ENCODE results near the gene DMBT1.

DMBT1 gene

GRCh38 chr10:122543676-122544445 lies 16.7 kb upstream of the DMBT1 start:
- DNase-seq (ENCODE audit: extremely low spot score) = no peak
- TF ChIP-seq FOXK2 (IDR thresholded peaks at IDR 0.05) (no peak), BHLHE40 (IDR thresholded peaks at IDR 0.05; ENCODE audit: borderline replicate concordance) (no peak), L3MBTL2 (conservative IDR thresholded peaks at IDR 0.05) (no peak), ARNT (IDR thresholded peaks at IDR 0.05) (no peak), SP1 (IDR thresholded peaks at IDR 0.05) (no peak), HDGF (IDR thresholded peaks at IDR 0.05; ENCODE audit: borderline replicate concordance) (no peak), LEF1 (IDR thresholded peaks at IDR 0.05; ENCODE audit: borderline replicate concordance) (no peak), TARDBP (IDR thresholded peaks at IDR 0.05) (no peak), SUZ12 (IDR thresholded peaks at IDR 0.05) (no peak), FOXA1 (IDR thresholded peaks at IDR 0.05) (no peak), FOXM1 (IDR thresholded peaks at IDR 0.05; ENCODE audit: borderline replicate concordance) (no peak), ZNF384 (IDR thresholded peaks at IDR 0.05) (no peak), ELF4 (IDR thresholded peaks at IDR 0.05) (no peak), NFRKB (IDR thresholded peaks at IDR 0.05) (no peak)
- TF ChIP-seq, protein P1, sequence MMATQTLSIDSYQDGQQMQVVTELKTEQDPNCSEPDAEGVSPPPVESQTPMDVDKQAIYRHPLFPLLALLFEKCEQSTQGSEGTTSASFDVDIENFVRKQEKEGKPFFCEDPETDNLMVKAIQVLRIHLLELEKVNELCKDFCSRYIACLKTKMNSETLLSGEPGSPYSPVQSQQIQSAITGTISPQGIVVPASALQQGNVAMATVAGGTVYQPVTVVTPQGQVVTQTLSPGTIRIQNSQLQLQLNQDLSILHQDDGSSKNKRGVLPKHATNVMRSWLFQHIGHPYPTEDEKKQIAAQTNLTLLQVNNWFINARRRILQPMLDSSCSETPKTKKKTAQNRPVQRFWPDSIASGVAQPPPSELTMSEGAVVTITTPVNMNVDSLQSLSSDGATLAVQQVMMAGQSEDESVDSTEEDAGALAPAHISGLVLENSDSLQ (IDR thresholded peaks at IDR 0.05) = no peak
- CTCF ChIA-PET = no interaction called here
- POLR2A ChIA-PET = no interaction called here

- CTCF ChIA-PET = no interaction called here
- TF ChIP-seq SUZ12 (IDR thresholded peaks at IDR 0.05) (no peak), LEF1 (IDR thresholded peaks at IDR 0.05; ENCODE audit: borderline replicate concordance) (no peak), BHLHE40 (IDR thresholded peaks at IDR 0.05; ENCODE audit: borderline replicate concordance) (no peak), HDGF (IDR thresholded peaks at IDR 0.05; ENCODE audit: borderline replicate concordance) (no peak)
- DNase-seq (ENCODE audit: extremely low spot score) = no peak
- POLR2A ChIA-PET = no interaction called here
Observed at GRCh38 chr10:122544493-122544892, 16.1 kb upstream of the DMBT1 start.

DNA sequence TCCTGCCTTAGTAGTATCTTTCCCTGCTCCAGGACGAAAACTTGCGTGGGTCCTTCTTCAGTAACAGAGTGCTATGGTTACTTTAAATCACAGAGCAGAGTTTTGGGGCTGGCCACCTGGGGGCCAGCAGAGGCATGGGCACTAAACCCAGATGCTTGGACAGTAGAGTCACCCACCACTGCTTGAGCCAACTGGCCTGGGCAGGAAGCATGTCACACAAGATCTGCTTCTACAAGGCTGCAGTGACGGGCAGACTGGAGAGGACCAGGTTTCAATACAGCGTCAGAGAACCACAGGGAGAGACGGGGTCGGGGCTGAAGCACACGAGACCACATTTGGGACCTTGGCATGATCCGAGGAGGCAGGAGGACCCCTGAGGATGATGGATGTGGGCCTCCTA lies 14.3 kb upstream of the DMBT1 start:
- DNase-seq (ENCODE audit: extremely low spot score) = no peak
- ChIA-PET POLR2A (no interaction called here), CTCF (no interaction called here)
- TF ChIP-seq TARDBP (IDR thresholded peaks at IDR 0.05) (no peak), NFRKB (IDR thresholded peaks at IDR 0.05) (no peak), HDGF (IDR thresholded peaks at IDR 0.05; ENCODE audit: borderline replicate concordance) (no peak), FOXA1 (IDR thresholded peaks at IDR 0.05) (no peak), ARNT (IDR thresholded peaks at IDR 0.05) (no peak), LEF1 (IDR thresholded peaks at IDR 0.05; ENCODE audit: borderline replicate concordance) (no peak), ZNF384 (IDR thresholded peaks at IDR 0.05) (no peak), SP1 (IDR thresholded peaks at IDR 0.05) (no peak), L3MBTL2 (conservative IDR thresholded peaks at IDR 0.05) (no peak), ELF4 (IDR thresholded peaks at IDR 0.05) (no peak), SUZ12 (IDR thresholded peaks at IDR 0.05) (no peak), CTBP1 (IDR thresholded peaks at IDR 0.05; ENCODE audit: borderline replicate concordance) (no peak), BHLHE40 (IDR thresholded peaks at IDR 0.05; ENCODE audit: borderline replicate concordance) (no peak), FOXM1 (IDR thresholded peaks at IDR 0.05; ENCODE audit: borderline replicate concordance) (no peak), FOXK2 (IDR thresholded peaks at IDR 0.05) (no peak)
- TF ChIP-seq, protein P1 (IDR thresholded peaks at IDR 0.05) = no peak

- ChIA-PET POLR2A (no interaction called here), CTCF (no interaction called here)
- TF ChIP-seq SP1 (IDR thresholded peaks at IDR 0.05) (no peak), L3MBTL2 (conservative IDR thresholded peaks at IDR 0.05) (no peak), FOXM1 (IDR thresholded peaks at IDR 0.05; ENCODE audit: borderline replicate concordance) (no peak), BHLHE40 (IDR thresholded peaks at IDR 0.05; ENCODE audit: borderline replicate concordance) (no peak), TARDBP (IDR thresholded peaks at IDR 0.05) (no peak), ARNT (IDR thresholded peaks at IDR 0.05) (no peak)
- DNase-seq (ENCODE audit: extremely low spot score) = no peak
Observed at GRCh38 chr10:122548407-122549085, 12.0 kb upstream of the DMBT1 start.

GRCh38 chr10:122549636-122550035 lies 10.9 kb upstream of the DMBT1 start:
- POLR2A ChIA-PET = no interaction called here
- DNase-seq (ENCODE audit: extremely low spot score) = no peak
- no peak for TF ChIP-seq FOXA1 (IDR thresholded peaks at IDR 0.05)
- TF ChIP-seq LEF1 (IDR thresholded peaks at IDR 0.05; ENCODE audit: borderline replicate concordance) = no peak
- no peak for TF ChIP-seq L3MBTL2 (conservative IDR thresholded peaks at IDR 0.05)
- TF ChIP-seq SP1 (IDR thresholded peaks at IDR 0.05) = no peak
- no peak for TF ChIP-seq HDGF (IDR thresholded peaks at IDR 0.05; ENCODE audit: borderline replicate concordance)
- TF ChIP-seq ZNF384 (IDR thresholded peaks at IDR 0.05) = no peak
- TF ChIP-seq FOXK2 (IDR thresholded peaks at IDR 0.05) = no peak
- no peak for TF ChIP-seq CTBP1 (IDR thresholded peaks at IDR 0.05; ENCODE audit: borderline replicate concordance)
- TF ChIP-seq ARNT (IDR thresholded peaks at IDR 0.05) = no peak
- no peak for TF ChIP-seq ELF4 (IDR thresholded peaks at IDR 0.05)
- no peak for TF ChIP-seq SUZ12 (IDR thresholded peaks at IDR 0.05)
- TF ChIP-seq BHLHE40 (IDR thresholded peaks at IDR 0.05; ENCODE audit: borderline replicate concordance) = no peak
- no peak for TF ChIP-seq NFRKB (IDR thresholded peaks at IDR 0.05)
- TF ChIP-seq FOXM1 (IDR thresholded peaks at IDR 0.05; ENCODE audit: borderline replicate concordance) = no peak
- TF ChIP-seq TARDBP (IDR thresholded peaks at IDR 0.05) = no peak
- TF ChIP-seq, protein P1 (IDR thresholded peaks at IDR 0.05) = no peak
- CTCF ChIA-PET = no interaction called here

DNA sequence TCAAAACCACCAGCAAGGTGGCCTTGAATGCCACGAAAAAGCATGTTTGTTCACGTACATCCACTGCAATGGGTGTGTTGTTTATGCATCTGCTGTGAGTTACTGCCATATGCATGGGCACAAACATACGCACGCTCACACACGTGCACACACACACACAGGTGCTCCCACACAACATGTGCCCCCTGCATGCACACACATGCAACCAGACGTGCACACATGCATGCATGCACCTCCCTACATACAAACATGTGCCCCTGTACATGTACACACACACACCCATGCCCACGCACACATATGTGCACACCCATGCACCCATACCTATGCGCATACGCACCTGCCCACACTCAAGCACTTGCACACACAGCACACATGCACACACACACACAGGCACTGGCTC lies 10.1 kb upstream of the DMBT1 start:
- ChIA-PET POLR2A (no interaction called here), CTCF (no interaction called here)
- DNase-seq (ENCODE audit: extremely low spot score) = no peak
- TF ChIP-seq SUZ12 (IDR thresholded peaks at IDR 0.05) (no peak), ARNT (IDR thresholded peaks at IDR 0.05) (no peak), TARDBP (IDR thresholded peaks at IDR 0.05) (no peak), FOXK2 (IDR thresholded peaks at IDR 0.05) (no peak), L3MBTL2 (conservative IDR thresholded peaks at IDR 0.05) (no peak), FOXA1 (IDR thresholded peaks at IDR 0.05) (no peak), ELF4 (IDR thresholded peaks at IDR 0.05) (no peak), CTBP1 (IDR thresholded peaks at IDR 0.05; ENCODE audit: borderline replicate concordance) (no peak), LEF1 (IDR thresholded peaks at IDR 0.05; ENCODE audit: borderline replicate concordance) (no peak), NFRKB (IDR thresholded peaks at IDR 0.05) (no peak), FOXM1 (IDR thresholded peaks at IDR 0.05; ENCODE audit: borderline replicate concordance) (no peak), ZNF384 (IDR thresholded peaks at IDR 0.05) (no peak), BHLHE40 (IDR thresholded peaks at IDR 0.05; ENCODE audit: borderline replicate concordance) (no peak)
- TF ChIP-seq, protein P1 (IDR thresholded peaks at IDR 0.05) = no peak

Data from HEK293T (cell line).